GM18858 (cell line): Measurements from ENCODE around the gene C1orf159.
"Not testable (repeated sequence)": the region's sequence is repeated elsewhere in the genome, so short reads cannot be mapped to it uniquely, and the experiment has no call there.

ENCODE experiments used
- ATAC-seq: cut with Tn5 transposase; IDR thresholded peaks from one replicate; pipeline ENCODE4 v1.9.1; 2021; ENCODE audit not compliant: unreplicated experiment

The C1orf159 gene

GRCh38 chr1:1118876-1119220, 3.0 kb upstream of the C1orf159 start:
- no peak for ATAC-seq

GRCh38 chr1:1118011-1118875, 2.4 kb upstream of the C1orf159 start:
- no peak for ATAC-seq

- ATAC-seq, result no peak
These were observed 1.6 kb upstream of the C1orf159 start for GRCh38 chr1:1117469-1117831.

GRCh38 chr1:1116701-1117468, 996 bp upstream of the C1orf159 start:
- ATAC-seq, result no peak

- no peak for ATAC-seq
These were observed 628 bp downstream of the C1orf159 start for GRCh38 chr1:1115136-1115785.

- ATAC-seq, result no peak
These were observed 1.5 kb downstream of the C1orf159 start for GRCh38 chr1:1114431-1114830.

- no peak for ATAC-seq
These were observed 3.5 kb downstream of the C1orf159 start for GRCh38 chr1:1112237-1112985.

GRCh38 chr1:1111516-1112236, 4.2 kb downstream of the C1orf159 start:
- ATAC-seq, result no peak

GRCh38 chr1:1110561-1110971, 5.3 kb downstream of the C1orf159 start:
- ATAC-seq, result no peak

- no peak for ATAC-seq
These were observed 6.1 kb downstream of the C1orf159 start for GRCh38 chr1:1109743-1110142.

- no peak for ATAC-seq
These were observed 9.2 kb downstream of the C1orf159 start for GRCh38 chr1:1106510-1107221.

GRCh38 chr1:1104152-1104551, 11.7 kb downstream of the C1orf159 start:
- not testable (repeated sequence) for ATAC-seq

GRCh38 chr1:1101503-1101902, 14.4 kb downstream of the C1orf159 start:
- no peak for ATAC-seq

- ATAC-seq, result no peak
These were observed 15.6 kb downstream of the C1orf159 start for GRCh38 chr1:1100296-1100695.

GRCh38 chr1:1099506-1100183, 16.2 kb downstream of the C1orf159 start:
- no peak for ATAC-seq

GRCh38 chr1:1098681-1099421, 17.0 kb downstream of the C1orf159 start:
- ATAC-seq, result no peak

- ATAC-seq, result not testable (repeated sequence)
These were observed 19.8 kb downstream of the C1orf159 start for GRCh38 chr1:1096136-1096535.

- ATAC-seq, result no peak
These were observed 20.9 kb downstream of the C1orf159 start for GRCh38 chr1:1094981-1095380.

- ATAC-seq, result no peak
These were observed 22.3 kb downstream of the C1orf159 start for GRCh38 chr1:1093610-1093943.
